Eye (tissue), 1 donor: ENCODE data around the gene ANKMY1.
"Not testable (repeated sequence)": the region's sequence is repeated elsewhere in the genome, so short reads cannot be mapped to it uniquely, and the experiment has no call there.

Experiments
- DNase-seq: peaks from one replicate; pipeline ENCODE4 v3.0.0-alpha.2; 2015

Gene ANKMY1

GRCh38 chr2:240567872-240568677 lies 10.3 kb upstream of the ANKMY1 start, which contains the start of gene RNPEPL1:
TSS of gene RNPEPL1 (plus strand) at chr2:240568484. CDS start at chr2:240568587, 103 bp downstream.
- DNase-seq, result peak; percentile 65

- DNase-seq, result no peak
Observed at GRCh38 chr2:240567137-240567871, 9.5 kb upstream of the ANKMY1 start.

GRCh38 chr2:240566203-240567136 lies 8.7 kb upstream of the ANKMY1 start:
- peak; percentile 87 for DNase-seq

GRCh38 chr2:240565333-240566202 lies 7.8 kb upstream of the ANKMY1 start:
- DNase-seq, result no peak

- DNase-seq, result no peak
Observed at GRCh38 chr2:240564561-240565332, 7.0 kb upstream of the ANKMY1 start.

GRCh38 chr2:240563951-240564560 lies 6.3 kb upstream of the ANKMY1 start:
- no peak for DNase-seq

- not testable (repeated sequence) for DNase-seq
Observed at GRCh38 chr2:240563231-240563630, 5.4 kb upstream of the ANKMY1 start.

GRCh38 chr2:240561325-240561971 lies 3.7 kb upstream of the ANKMY1 start:
- no peak for DNase-seq

- peak; percentile 99 for DNase-seq
Observed at GRCh38 chr2:240560480-240561324, 2.9 kb upstream of the ANKMY1 start.

- peak; percentile 93 for DNase-seq
Observed at GRCh38 chr2:240560084-240560479, 2.3 kb upstream of the ANKMY1 start, which contains the start of gene DUSP28. TSS of gene DUSP28 (plus strand) at chr2:240560357. CDS start at chr2:240560685, 328 bp downstream.

- no peak for DNase-seq
Observed at GRCh38 chr2:240559286-240559685, 1.5 kb upstream of the ANKMY1 start.

GRCh38 chr2:240558236-240558761 lies 511 bp upstream of the ANKMY1 start:
- DNase-seq, result no peak

GRCh38 chr2:240557101-240557751 lies 562 bp downstream of the ANKMY1 start:
- peak; percentile 39 for DNase-seq

GRCh38 chr2:240556553-240557100 lies 1.2 kb downstream of the ANKMY1 start:
- DNase-seq, result peak; percentile 72

- DNase-seq, result no peak
Observed at GRCh38 chr2:240555541-240556250, 2.1 kb downstream of the ANKMY1 start.

GRCh38 chr2:240554767-240555493 lies 2.9 kb downstream of the ANKMY1 start:
- DNase-seq, result no peak
